GM19025 (cell line): Measurements from ENCODE around the gene APBA2.

Source experiments
- ATAC-seq: cut with Tn5 transposase; IDR thresholded peaks from one replicate; pipeline ENCODE4 v1.9.1; 2021; ENCODE audit warnings: mild to moderate bottlenecking, low read depth, moderate library complexity; ENCODE audit not compliant: unreplicated experiment

APBA2 gene

GRCh38 chr15:28954466-28955159 lies 68.8 kb downstream of the APBA2 start:
- no peak for ATAC-seq

- ATAC-seq, result no peak
These were observed 69.6 kb downstream of the APBA2 start for GRCh38 chr15:28955160-28955992.

GRCh38 chr15:28955993-28956421 lies 70.2 kb downstream of the APBA2 start:
- no peak for ATAC-seq

GRCh38 chr15:28956491-28956890 lies 70.7 kb downstream of the APBA2 start:
- no peak for ATAC-seq

- ATAC-seq, result no peak
These were observed 72.1 kb downstream of the APBA2 start for GRCh38 chr15:28957606-28958498.

- ATAC-seq, result no peak
These were observed 73.6 kb downstream of the APBA2 start for GRCh38 chr15:28959326-28959725.

- ATAC-seq, result no peak
These were observed 75.2 kb downstream of the APBA2 start for GRCh38 chr15:28960979-28961378.

- no peak for ATAC-seq
These were observed 75.6 kb downstream of the APBA2 start for GRCh38 chr15:28961391-28961790.

- no peak for ATAC-seq
These were observed 77.3 kb downstream of the APBA2 start for GRCh38 chr15:28962851-28963710.

GRCh38 chr15:28963711-28964081 lies 77.9 kb downstream of the APBA2 start:
- ATAC-seq, result no peak

- no peak for ATAC-seq
These were observed 78.3 kb downstream of the APBA2 start for GRCh38 chr15:28964098-28964497.

- no peak for ATAC-seq
These were observed 81.3 kb downstream of the APBA2 start for GRCh38 chr15:28967066-28967465.

- no peak for ATAC-seq
These were observed 82.2 kb downstream of the APBA2 start for GRCh38 chr15:28967990-28968389.

- no peak for ATAC-seq
These were observed 83.8 kb downstream of the APBA2 start for GRCh38 chr15:28969511-28970085.

- ATAC-seq, result no peak
These were observed 88.4 kb downstream of the APBA2 start for GRCh38 chr15:28974142-28974541.

GRCh38 chr15:28975766-28976179 lies 90.0 kb downstream of the APBA2 start:
- no peak for ATAC-seq

- no peak for ATAC-seq
These were observed 91.7 kb downstream of the APBA2 start for GRCh38 chr15:28977377-28978010.

- no peak for ATAC-seq
These were observed 92.2 kb downstream of the APBA2 start for GRCh38 chr15:28978011-28978378.

GRCh38 chr15:28978661-28979060 lies 92.9 kb downstream of the APBA2 start:
- ATAC-seq, result no peak
